Gastroesophageal sphincter (tissue), 3 donors: ENCODE measurements around the gene FBXL4.

Source experiments
- CTCF ChIP-seq, 4 experiments: fragments of 200-600 bp in 2 of 4; fragments of 450-650 bp in 2 of 4; sonication (generic) in 1 of 4; IDR thresholded peaks; one replicate each; pipeline ENCODE4 v1.5.1; 2017 to 2019; ENCODE audit warnings: antibody characterized with exemption in 4 of 4, mild to moderate bottlenecking in 2 of 4, moderate library complexity in 2 of 4
- POLR2A ChIP-seq, 2 donors: fragments of 450-650 bp; IDR thresholded peaks; one replicate each; pipeline ENCODE4 v1.6.1; 2017; ENCODE audit warnings: antibody characterized with exemption in 2 of 2, mild to moderate bottlenecking in 2 of 2, moderate library complexity in 1 of 2

DNA sequence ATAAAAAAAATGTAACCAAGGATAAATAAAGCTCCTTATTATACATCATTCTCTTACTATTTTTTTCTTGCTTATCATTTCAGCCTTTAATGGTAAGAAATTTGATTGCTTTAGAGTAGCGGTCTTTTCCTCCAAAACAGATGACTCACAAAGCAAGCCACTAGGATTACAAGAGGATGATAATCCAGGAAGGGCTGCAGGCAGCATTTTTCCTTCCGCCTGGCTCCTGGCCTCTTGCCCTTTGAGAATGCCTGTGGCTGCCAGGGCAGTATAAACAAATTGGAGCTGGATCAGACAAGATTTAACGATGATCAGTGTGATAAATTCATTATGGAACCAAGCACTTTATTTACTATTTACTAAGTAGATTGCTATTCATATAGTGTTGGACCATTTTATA is 9.7 kb upstream of the FBXL4 start:
- TF ChIP-seq CTCF (IDR thresholded peaks at IDR 0.05) (no peak), POLR2A (IDR thresholded peaks at IDR 0.05) (no peak)
